Testis (tissue), 2 donors: ENCODE results near the gene TM6SF1.

Experiments used
- POLR2A ChIP-seq: fragments of 450-650 bp; IDR thresholded peaks from one replicate; pipeline ENCODE4 v1.6.1; 2017; ENCODE audit warnings: antibody characterized with exemption, mild to moderate bottlenecking, moderate library complexity
- TF ChIP-seq, protein P1 (sequence below), 3 experiments: fragments of 450-650 bp in 2 of 3; fragments of 200-600 bp in 1 of 3; sonication (generic) in 1 of 3; IDR thresholded peaks; one replicate each; pipeline ENCODE4 v1.5.1; 2016 to 2019; ENCODE audit warnings: antibody characterized with exemption in 3 of 3, mild to moderate bottlenecking in 2 of 3, moderate library complexity in 1 of 3

DNA sequence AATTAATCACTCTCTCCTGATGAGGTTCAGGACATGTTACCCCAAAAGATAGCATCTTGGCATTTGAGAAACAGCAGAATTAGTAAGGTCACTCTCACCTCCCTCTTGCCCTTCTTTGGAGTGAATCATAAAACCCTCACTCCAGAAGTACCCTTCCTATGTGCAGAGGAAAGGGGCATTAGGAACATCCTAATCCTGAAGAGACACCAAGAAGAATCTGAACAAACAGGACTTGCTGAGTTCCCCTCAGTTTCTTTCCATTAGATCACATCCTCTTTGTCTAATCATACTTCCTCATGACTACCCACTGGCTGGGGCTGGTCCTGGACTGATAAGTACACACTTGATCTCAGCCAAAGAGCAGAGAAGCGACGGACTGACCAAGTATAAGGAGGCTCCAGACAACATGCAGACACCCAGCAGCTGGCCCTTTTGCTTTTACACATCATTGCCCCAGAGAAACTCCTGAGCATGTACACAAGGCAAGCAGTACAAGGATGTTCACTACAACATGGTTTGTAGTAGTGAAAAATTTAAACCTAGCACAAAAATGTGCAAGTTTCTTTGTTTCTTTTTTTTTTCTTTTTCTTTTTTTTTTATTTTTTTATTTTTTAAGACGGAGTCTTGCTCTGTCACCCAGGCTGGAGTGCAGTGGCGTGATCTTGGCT is 15.0 kb upstream of the TM6SF1 start:
- TF ChIP-seq, protein P1, sequence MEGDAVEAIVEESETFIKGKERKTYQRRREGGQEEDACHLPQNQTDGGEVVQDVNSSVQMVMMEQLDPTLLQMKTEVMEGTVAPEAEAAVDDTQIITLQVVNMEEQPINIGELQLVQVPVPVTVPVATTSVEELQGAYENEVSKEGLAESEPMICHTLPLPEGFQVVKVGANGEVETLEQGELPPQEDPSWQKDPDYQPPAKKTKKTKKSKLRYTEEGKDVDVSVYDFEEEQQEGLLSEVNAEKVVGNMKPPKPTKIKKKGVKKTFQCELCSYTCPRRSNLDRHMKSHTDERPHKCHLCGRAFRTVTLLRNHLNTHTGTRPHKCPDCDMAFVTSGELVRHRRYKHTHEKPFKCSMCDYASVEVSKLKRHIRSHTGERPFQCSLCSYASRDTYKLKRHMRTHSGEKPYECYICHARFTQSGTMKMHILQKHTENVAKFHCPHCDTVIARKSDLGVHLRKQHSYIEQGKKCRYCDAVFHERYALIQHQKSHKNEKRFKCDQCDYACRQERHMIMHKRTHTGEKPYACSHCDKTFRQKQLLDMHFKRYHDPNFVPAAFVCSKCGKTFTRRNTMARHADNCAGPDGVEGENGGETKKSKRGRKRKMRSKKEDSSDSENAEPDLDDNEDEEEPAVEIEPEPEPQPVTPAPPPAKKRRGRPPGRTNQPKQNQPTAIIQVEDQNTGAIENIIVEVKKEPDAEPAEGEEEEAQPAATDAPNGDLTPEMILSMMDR (IDR thresholded peaks at IDR 0.05) = no peak
- TF ChIP-seq POLR2A = no peak
